Left lung (tissue), 10 donors: Measurements from ENCODE around the gene ACAA1. TPM values are rescaled to one million over a fixed set of nuclear protein-coding genes. Genes with fewer than 3 reads are reported as not detected.

ENCODE experiments used
- ATAC-seq: fragments of 200-7000 bp; cut with Tn5 transposase; one replicate; pipeline ENCODE4 v1.9.1; 2020; ENCODE audit warnings: moderate library complexity
- DNase-seq, 4 donors: peaks; one replicate each; pipeline ENCODE4 v3.0.0-alpha.2; 2013 to 2020
- H3K27ac ChIP-seq, 2 donors: fragments of 200-600 bp; sonication (generic) in 1 of 2; one replicate each; pipeline versions ENCODE4 v1.5.0 to v1.8.0; 2020 to 2021
- H3K27me3 ChIP-seq, 2 donors: fragments of 200-600 bp; sonication (generic) in 1 of 2; one replicate each; pipeline versions ENCODE4 v1.5.0 to v1.8.0; 2020 to 2021
- H3K36me3 ChIP-seq, 2 donors: fragments of 200-600 bp; sonication (generic) in 1 of 2; one replicate each; pipeline versions ENCODE4 v1.5.0 to v1.8.0; 2020 to 2021
- H3K4me1 ChIP-seq, 2 donors: fragments of 200-600 bp; one replicate each; pipeline ENCODE4 v1.8.0; 2021
- H3K4me3 ChIP-seq, 2 donors: fragments of 200-600 bp; sonication (generic) in 1 of 2; one replicate each; pipeline versions ENCODE4 v1.5.0 to v1.8.0; 2020 to 2021; ENCODE audit warnings: mild to moderate bottlenecking in 1 of 2
- H3K9me3 ChIP-seq, 2 donors: fragments of 200-600 bp; sonication (generic) in 1 of 2; one replicate each; pipeline versions ENCODE4 v1.5.0 to v1.8.0; 2020 to 2021
- intact Hi-C, 2 donors: fragments of 100-400 bp; cut with DNase I; formaldehyde crosslinking; loops; one replicate each; pipeline versions ENCODE4 v1.11.2 to v1.14.2; 2022
- polyA plus RNA-seq, 6 donors: library from polyadenylated mRNA; unstranded; fragments of 120-200 nt; gene quantifications; one replicate each; pipeline ENCODE4 v1.2.1, GENCODE V29; 2013; ENCODE audit not compliant: insufficient read length in 6 of 6
- total RNA-seq, 2 donors: library from RNA; stranded (reverse); fragmentation: NEBNext Ultra II Directional; extraction: Animal tissue kit (Norgen Biotek cat#: 25700); gene quantifications; one replicate each; pipeline ENCODE4 v1.2.1, GENCODE V29; 2021
- TF ChIP-seq, protein P1 (sequence below), 2 donors: fragments of 200-600 bp; sonication (generic) in 1 of 2; IDR thresholded peaks; one replicate each; pipeline versions ENCODE4 v1.5.0 to v1.8.0; 2021; ENCODE audit warnings: antibody characterized with exemption in 2 of 2
- donor health status: DM: no; HTN: yes; CAD: no.
- donor health status: DM: no; HTN: no; CAD: no.

The ACAA1 gene
- total and polyA plus RNA-seq, 8 donors: 54.3 to 106 (median 60.2) TPM

DNA sequence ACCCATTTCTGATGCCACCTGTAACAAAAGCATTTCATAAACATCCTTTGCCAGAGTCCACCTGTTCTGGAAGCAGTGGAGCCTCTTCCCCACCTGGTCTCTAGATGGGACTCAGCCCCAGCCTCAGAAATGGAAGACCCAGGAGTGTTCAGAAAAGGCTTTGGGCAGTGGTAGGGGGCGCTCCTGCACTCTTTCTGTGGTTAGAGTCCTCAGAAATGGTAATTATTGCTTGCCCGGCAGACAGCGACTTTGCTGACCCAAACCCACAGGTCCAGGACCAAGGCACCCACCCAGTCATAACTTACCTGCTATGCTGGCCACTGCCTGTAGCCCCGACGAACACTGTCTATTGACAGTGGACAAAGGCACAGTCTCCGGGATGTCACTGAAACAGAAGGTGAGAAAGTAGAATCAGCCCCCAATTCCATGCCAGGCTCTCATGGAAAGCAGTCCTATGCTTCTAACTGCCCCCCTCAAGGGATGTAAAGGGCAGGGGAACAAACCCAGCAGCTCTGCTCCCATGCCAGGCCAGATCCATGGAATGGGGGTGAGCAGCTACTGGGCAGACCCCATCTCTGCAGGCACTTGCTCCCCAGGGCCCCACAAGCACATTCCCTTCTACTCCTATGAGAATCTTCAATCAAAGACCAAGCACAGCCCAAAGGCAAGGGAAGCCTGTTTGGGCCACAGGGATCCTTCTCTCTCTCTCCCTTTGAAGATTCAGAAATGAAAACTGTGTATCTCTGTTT, 5.1 kb downstream of the ACAA1 start:
- no peaks in the 10 kb centered on the region for H3K27me3 ChIP-seq
- TF ChIP-seq, protein P1, sequence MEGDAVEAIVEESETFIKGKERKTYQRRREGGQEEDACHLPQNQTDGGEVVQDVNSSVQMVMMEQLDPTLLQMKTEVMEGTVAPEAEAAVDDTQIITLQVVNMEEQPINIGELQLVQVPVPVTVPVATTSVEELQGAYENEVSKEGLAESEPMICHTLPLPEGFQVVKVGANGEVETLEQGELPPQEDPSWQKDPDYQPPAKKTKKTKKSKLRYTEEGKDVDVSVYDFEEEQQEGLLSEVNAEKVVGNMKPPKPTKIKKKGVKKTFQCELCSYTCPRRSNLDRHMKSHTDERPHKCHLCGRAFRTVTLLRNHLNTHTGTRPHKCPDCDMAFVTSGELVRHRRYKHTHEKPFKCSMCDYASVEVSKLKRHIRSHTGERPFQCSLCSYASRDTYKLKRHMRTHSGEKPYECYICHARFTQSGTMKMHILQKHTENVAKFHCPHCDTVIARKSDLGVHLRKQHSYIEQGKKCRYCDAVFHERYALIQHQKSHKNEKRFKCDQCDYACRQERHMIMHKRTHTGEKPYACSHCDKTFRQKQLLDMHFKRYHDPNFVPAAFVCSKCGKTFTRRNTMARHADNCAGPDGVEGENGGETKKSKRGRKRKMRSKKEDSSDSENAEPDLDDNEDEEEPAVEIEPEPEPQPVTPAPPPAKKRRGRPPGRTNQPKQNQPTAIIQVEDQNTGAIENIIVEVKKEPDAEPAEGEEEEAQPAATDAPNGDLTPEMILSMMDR (IDR thresholded peaks at IDR 0.05): peak in 1 of 2 donors; percentile 15
- H3K36me3 ChIP-seq: peaks cover 0 to 74% of the 10 kb centered on the region in 2 donors
- H3K4me1 ChIP-seq: peaks cover 25 to 61% of the 10 kb centered on the region in 2 donors
- H3K9me3 ChIP-seq: no peaks in the 10 kb centered on the region
- peak in 2 of 4 donors; percentile 21 to 35 for DNase-seq
- H3K27ac ChIP-seq: peak overlapping the region in 1 of 2 donors; percentile 58
- intact Hi-C loops: loop anchor here in 1 of 2 donors (10.0 kb wide), 1 partner anchor 93 kb away; no protein-coding TSS in a partner anchor
- ATAC-seq: no peak
- H3K4me3 ChIP-seq: no peak overlapping the region

DNA sequence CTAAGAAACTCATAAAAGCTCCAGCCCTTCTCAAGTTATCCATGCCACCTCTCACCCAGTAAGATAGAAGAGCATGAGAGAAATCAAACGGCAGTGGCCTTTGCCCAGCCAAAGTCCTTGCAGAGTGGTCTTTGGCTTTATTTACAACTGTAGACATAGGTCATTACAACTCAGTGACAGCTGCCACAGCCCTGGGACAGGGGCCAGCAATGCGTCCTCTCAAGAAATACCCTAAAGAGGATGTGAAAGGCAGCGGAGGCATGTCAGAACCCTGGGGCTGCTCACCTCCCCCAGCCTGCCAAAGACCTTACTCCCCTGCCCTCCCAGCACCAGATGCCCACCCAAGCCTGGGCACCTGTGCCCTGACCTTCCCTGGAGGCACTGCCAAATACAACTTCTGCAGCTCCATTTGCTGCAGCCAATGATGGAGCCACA, 6.3 kb downstream of the ACAA1 start:
- DNase-seq: peak in 1 of 4 donors; percentile 15
- TF ChIP-seq, protein P1 (IDR thresholded peaks at IDR 0.05): no peak
- no peak for ATAC-seq
- Histone ChIP-seq H3K27me3 (no peaks in the 10 kb centered on the region), H3K27ac (no peak overlapping the region), H3K36me3 (peaks cover 0 to 86% of the 10 kb centered on the region in 2 donors), H3K9me3 (no peaks in the 10 kb centered on the region), H3K4me1 (peaks cover 21 to 57% of the 10 kb centered on the region in 2 donors), H3K4me3 (no peak overlapping the region)
- intact Hi-C loops: loop anchor here in 1 of 2 donors (10.0 kb wide), 1 partner anchor 94 kb away; no protein-coding TSS in a partner anchor

DNA sequence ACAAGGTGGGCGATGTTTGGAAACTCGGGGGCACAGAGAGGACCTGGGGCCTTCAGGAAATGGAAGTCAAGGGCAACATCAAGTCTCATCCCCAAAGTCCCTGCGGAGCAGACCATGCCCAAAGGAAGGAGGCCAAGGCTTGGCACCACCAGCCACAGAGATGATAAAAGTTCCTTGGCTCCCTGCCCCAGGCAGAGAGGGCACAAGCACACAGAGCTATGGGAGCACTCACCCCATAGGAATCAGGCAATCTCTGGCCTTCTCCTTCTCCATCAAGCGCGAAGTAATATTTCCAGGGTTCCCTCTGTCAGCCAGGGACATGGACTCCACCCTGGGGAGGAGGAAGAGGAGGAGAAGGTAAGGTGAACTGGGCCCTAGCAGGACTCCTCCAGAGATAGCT, 7.9 kb downstream of the ACAA1 start:
- Histone ChIP-seq H3K27me3 (no peaks in the 10 kb centered on the region), H3K9me3 (no peaks in the 10 kb centered on the region), H3K4me3 (no peak overlapping the region), H3K36me3 (peaks cover 0 to 100% of the 10 kb centered on the region in 2 donors), H3K27ac (peak overlapping the region in 1 of 2 donors; percentile 2), H3K4me1 (peaks cover 11 to 41% of the 10 kb centered on the region in 2 donors)
- TF ChIP-seq, protein P1 (IDR thresholded peaks at IDR 0.05): no peak
- no peak for ATAC-seq
- peak in 1 of 4 donors; percentile 14 for DNase-seq
- intact Hi-C loops: loop anchor here in 1 of 2 donors (10.0 kb wide), 1 partner anchor 346 kb away; no protein-coding TSS in a partner anchor

DNA sequence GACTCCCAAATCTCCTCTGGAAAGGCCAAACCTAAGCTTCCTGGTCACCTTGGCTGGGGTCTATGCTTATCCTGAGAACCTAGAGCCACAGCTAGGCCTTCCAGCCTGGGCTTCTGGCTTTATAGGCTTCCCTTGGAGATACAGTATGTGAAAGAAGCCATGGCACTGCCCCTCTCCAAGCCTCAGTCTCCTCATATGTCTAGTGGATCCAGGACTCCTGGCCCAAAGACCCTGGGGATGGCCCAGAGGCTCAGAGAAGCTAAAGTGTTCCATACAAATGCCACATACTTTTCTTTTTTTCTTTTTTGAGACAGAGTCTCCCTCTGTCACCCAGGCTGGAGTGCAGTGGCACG, 8.6 kb downstream of the ACAA1 start:
- H3K36me3 ChIP-seq: peaks cover 0 to 100% of the 10 kb centered on the region in 2 donors
- intact Hi-C loops: loop anchor here in 1 of 2 donors (10.0 kb wide), 1 partner anchor 347 kb away; no protein-coding TSS in a partner anchor
- DNase-seq: no peak

More for the DNA sequence above, 8.6 kb downstream of the ACAA1 start:
- peak overlapping the region; percentile 2 to 44 for H3K27ac ChIP-seq
- no peaks in the 10 kb centered on the region for H3K9me3 ChIP-seq
- TF ChIP-seq, protein P1 (IDR thresholded peaks at IDR 0.05): no peak
- H3K27me3 ChIP-seq: no peaks in the 10 kb centered on the region
- no peak overlapping the region for H3K4me3 ChIP-seq
- peaks cover 8 to 37% of the 10 kb centered on the region in 2 donors for H3K4me1 ChIP-seq
- no peak for ATAC-seq
